Stimulated activated CD4-positive, alpha-beta T cell treated with anti-CD3 and anti-CD28 coated beads, Interleukin-4, amount 100 ng/mL, for 1 hour (primary cell): ENCODE measurements around the gene UBAP1L.
"Not testable (repeated sequence)": the region's sequence is repeated elsewhere in the genome, so short reads cannot be mapped to it uniquely, and the experiment has no call there.

Source experiments
- DNase-seq: peaks from one replicate; pipeline ENCODE4 v3.0.0-alpha.2; 2020

The UBAP1L gene

DNA sequence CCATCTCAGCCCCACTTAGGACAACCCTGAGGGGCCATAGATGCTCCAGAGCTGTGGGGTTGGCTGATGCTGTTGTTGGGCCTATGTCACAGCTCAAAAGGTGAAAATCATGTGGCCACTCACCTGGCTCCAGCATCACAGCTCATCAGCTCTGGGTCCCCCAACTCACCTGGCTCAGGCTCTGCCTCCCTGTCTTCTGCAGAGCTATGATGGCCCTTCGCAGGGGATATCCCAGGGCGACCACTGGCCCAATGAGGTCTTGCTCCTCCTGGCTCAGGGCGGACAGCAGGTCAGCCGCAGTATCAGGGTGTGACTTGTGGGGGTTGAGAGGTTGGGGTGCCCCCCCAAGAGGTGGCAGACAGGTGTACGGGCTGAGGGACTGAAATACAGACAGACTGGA is 15.7 kb downstream of the UBAP1L start:
- no peak for DNase-seq

DNA sequence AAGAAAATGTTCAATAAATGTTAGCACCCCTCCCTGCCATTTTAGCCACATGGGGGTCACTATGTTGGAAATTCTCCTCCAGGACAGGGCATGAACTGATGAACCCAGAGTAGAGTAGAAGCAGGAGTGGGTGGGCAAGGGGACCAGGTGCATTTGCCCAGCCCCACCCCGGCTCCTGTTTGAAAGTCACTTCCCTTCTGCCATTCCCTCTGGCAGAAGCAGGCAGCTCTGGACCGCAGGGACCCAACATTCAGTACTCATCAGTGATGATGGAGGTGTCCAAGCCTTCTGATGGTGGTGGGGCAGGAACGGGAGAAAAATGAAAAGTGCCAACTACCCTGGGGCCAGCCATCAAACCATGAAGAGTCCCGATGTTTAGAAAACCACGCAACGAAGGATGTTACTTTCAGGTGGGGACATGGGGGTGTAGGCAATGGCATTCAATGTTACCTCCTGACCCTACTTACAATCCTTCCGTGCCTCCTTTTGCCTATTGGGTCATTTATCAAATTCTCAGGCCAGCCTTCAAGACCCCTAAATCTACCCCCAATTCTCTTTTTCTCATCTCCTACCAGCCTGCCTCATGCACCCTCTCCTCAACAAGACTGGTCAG is 17.2 kb downstream of the UBAP1L start:
- DNase-seq = no peak

DNA sequence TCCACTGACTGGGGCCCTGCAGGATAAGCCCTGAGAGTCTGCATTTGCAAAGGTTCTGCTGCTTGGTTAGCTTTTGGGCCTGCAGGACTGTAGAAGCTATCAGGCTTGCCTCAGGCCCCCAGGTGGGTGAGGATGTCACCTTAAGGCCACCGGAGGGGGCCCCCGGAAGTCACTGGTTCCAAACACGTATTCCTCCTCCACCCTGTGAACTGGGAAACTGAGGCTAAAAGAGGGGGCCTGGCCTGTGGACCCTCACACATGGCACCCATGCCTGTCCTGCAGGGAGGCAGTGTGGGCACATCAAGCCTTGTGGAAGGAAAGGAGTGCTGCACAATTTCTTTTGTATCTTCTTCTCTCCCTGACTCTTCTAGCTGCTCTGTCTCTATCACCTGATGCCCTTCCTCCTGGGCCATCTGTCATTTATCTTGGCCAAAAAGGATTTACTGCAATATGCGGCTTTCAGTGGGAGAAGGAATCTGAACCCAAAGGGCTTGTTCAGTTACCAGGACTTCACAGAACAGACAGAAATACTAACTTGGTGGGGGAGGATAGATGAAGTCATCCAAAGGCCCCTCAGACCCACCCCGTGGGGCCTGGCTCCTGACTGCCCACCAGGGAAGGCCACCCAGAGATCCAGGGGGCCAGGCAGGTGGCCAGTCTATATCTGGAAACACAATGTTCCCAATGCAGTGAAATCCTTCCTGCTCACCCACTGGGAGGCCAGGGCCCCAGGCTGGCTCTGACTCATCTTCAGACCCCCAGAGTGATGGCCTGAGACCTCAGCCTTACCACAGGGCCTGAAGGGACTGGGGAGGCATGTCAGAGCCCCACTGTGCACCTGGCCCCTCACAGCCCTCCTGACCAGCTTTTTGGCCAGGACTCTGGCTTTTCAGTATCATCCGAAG is 18.3 kb downstream of the UBAP1L start:
- DNase-seq = no peak

DNA sequence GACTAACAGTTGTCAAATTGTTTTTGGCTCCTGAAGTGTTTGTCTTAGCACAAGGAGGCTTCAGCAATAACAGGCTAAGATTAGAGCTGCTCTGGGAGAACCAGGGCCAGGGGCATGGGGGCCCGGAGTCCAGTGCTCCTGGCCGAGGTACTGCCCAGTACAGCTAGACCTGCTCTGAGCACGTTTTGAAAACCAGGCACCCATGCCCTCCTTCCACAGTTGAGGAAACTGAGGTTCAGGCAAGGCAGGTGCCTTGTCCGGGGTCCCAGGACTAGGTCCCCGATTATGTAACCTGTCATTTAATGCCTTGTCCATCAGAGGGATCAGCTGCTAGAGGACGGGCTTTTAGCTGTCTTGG is 19.3 kb downstream of the UBAP1L start:
- DNase-seq = no peak

DNA sequence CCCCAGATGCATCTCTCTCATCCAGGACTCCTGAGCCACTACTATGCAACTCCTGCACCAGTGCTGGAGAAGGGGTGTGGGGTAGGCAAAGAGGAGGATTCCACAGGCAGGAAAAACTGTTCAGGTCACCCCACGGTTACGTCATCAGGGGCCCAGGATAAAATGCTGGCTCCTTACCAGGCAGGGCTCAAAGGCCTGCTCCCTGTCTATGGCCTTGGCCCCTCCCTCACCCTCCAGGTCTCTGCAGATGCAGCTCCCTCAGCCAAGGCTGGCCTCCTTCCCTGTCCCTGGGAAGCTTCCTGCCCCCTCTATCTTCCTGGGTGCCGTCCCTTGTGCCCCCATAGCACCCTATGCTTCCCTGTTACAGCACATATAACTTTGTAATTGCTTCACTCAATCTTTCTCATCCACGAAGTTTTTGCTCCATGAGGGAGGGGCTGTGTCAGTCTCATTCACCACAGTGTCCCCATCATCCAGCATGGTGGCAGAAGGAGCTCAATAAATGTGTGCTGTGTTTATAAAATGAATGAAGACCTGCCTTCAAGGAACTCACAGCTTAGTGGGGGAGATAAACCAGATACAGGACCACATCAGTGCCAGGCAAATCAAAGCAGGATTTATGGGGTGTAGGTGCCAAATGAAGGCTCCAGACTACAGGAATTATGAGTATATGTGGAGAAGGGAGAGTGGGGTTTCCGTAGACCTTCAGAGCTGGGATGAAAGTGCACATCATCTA is 19.8 kb downstream of the UBAP1L start:
- DNase-seq = no peak

DNA sequence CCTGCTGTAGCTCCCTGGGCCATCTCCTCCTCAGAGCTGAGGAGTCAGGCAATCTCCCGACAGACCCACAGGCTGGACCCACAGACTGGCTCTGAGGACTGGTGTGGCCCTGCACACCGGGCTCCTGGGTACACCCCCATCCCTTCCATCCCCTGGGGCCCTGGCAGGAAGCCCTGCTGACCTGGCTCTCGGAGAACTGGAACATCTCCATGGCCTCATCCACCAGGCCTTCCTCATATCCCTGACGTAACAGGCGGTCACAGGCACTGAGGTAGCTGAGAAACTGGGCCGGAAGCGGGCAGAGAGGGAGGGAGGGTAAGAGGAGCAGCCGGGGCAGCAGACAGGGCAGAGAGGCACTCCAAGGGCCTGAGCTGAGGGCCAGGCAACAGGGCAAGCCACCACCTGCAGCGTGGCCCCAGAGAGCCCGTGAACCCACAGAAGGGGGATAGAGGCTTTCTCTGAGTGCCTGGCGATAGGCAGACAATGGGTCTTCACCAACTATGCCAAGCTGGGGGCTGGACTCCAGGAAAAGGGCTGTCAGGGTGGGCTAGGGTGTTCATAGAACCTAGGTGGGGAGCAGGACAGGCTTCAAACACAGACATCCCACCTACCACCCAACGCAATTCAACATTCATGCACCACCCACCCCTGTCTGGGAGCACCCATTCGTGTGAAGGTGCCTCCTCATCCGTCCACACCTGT is 20.6 kb downstream of the UBAP1L start:
- no peak for DNase-seq

DNA sequence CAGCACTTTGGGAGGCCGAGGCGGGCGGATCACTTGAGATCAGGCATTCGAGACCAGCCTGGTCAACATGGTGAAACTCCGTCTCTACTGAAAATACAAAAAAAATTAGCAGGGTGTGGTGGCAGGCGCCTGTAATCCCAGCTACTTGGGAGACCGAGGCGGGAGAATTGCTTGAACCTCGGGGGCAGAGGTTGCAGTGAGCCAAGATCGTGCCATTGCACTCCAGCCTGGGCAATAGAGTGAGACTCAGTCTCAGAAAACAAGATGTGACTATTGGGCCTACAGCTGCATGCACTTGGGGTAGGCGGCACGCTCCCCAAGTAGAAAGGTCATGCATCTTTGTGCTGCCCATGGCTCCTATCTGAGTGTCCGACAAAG is 21.2 kb downstream of the UBAP1L start:
- DNase-seq = not testable (repeated sequence)

DNA sequence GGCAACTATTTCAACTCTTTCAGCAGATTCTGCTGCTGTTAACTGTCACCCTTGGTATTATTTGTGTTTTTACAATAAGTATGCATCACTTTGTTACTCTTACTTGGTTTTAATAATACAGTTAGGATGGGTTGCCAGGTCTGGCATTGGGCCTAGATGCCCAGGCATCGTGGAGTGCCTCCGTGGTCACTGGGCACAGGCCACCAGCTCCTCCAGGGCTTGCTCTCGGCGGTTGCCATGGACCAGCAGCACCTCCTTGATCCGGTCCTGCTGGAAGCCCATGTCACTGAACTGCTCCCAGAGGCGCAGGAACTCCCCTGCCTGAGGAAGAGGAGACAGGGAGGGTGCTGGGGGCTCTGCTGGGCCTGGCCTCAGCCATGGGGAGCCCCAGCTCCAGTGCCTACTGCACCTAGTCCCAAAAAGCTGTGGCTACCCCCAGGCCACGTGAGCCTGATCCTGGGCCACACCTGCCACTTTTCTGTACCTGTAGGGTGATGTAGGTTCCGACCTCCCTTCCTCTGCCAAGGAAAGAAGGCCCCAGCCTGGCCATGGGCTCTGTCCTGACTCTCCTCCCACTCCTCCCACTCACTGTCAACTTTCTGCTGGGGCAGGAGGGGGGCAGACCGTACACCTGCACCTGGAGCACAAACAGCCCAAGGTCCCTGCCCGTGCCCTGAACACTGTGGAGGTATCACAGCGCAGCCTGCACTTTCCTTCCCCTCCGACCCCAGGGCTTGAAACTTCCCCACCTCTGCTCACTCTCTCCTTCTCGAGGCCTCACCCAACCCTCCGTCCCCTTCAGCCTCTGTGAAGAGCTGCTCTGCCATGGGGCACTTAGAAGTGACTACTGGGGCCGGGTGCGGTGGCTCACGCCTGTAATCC is 21.8 kb downstream of the UBAP1L start:
- no peak for DNase-seq

DNA sequence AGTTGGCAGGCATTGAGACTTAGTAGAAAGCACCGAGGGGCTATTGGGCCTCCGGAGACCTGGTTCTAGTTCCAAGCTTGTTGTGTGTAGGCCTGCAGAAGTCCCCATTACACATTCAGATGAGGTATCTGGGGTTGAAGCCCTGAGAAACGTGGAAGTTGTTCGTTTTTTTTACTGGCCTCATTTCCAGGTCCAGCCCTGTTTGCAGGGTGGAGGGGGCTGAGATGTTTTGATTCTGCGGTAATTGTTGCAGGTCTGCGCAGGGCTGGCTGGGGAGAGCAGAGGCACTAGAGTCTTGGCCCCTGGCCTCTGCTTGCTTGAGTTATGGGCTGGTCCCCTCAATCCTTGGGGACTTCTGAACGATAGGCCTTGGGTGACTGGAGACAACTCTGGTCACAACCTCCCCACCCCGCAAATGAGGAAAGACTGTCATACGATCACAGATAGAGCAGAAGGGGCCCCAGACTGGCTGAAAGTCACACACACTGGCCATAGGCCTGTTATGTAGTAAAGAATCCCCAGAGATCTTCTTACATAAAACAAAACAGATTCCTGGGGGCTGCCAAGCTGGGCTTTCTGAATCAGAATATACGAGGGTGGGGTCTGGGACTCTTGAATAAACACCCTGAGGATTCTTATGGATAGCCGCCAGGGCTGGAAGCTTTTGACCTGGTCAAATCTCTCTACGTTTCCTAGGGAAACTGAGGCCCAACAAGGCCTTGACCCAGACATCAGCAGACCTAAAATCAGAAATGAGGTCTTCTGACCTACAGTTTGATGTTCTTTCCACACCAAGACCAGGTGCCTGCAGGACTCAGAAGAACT is 22.8 kb downstream of the UBAP1L start:
- no peak for DNase-seq

DNA sequence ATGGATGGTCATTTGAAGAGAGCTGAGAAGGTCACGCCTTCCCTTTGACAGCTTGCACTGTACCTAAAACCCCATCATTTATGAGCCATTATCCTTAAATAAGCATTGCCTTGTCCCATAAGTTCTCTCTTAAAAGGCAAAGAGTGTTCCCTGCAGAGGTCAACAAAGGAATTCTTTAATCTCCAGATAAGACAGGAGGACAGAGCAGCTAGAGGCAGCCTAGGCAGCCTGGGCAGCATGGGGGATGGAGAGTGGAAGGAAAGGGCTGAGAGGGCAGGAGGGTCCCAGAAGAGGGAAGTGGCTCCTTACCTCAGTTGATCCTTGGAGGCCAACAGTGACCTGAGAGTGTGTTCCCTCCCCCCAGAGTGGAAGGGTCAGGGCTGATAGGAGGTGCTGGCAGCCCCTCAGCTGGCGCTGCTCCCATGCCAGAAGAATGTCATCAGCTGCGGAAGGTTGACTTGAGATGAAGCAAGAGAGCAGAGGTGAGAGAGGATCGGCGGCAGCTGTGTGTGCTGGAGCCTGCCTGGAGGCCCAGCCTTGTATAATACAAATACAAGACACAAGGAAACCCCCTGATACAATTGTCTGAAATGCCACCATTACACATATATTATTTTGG is 25.7 kb downstream of the UBAP1L start:
- no peak for DNase-seq

DNA sequence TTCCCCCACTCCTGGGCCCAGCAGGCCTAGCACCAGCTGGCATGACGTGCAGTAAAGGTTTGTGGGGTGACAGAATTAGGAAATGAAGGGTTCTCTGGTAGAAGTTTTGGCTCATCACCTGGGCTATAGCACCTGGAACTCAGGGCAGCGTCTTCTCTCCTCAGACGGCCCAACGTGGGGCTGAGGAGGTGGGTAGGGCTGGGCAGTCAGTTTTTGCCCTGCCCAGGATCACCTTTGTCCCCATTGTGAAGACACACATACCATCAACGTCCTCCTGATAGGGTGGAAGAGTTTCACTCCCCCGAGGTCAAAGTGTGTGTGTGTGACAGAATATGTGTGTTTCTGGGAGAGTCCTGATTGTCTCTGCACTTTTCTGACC is 26.4 kb downstream of the UBAP1L start:
- DNase-seq = no peak

DNA sequence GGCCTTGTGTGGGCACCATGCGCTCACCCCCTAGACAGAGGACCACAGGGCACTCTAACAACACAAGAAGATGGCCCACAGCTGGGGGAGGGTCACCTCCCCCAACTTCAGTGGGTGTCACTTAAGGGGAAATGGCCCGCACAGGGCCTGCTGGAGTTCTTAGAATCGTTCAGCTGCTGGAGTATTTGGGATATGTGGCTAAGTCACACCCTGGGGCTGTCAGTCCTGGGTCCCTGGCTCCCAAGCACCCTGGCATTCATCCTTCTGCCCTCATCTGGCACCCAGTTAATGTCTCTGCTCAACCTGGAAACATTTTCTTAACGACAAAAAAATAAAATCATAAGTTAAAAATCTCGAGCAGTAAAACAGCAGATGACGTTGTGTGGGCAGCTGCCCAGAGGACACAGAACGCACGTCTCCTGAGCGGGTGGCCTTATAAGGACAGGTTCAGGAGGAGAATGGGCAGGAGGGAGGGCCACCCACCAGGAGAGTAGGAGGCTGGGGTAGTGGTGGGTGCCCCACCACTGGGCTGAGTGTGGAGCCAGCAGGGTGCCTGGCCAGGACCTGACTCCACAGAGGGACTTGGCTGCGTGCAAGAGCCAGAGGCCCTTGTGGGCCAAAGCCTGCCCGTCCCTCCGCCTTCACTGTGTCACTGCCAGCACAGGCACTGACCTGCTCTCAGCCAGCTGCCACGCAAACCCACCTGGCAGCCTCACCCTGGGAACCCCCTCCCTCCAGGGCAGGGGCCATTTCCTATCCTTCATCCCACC is 26.9 kb downstream of the UBAP1L start:
- no peak for DNase-seq

DNA sequence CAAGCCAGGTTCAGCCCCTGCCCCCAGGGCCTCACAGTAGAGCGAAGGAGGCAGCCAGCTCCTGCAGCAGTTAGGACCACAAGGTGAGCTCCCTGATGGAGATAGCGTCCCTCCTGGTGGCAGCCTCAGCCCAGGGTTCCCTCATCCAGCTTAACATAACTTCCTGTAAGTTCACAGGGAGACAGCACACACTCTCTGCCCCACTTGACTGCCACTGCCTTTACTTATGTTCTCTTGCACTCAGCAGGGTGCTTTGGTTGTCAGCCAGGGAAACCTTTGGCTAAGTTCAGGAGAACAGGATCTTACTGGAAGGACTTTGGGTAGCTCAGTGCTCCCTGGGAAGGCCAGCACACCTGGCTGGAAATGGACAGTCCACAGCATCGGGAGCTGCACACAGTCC is 27.6 kb downstream of the UBAP1L start:
- no peak for DNase-seq

DNA sequence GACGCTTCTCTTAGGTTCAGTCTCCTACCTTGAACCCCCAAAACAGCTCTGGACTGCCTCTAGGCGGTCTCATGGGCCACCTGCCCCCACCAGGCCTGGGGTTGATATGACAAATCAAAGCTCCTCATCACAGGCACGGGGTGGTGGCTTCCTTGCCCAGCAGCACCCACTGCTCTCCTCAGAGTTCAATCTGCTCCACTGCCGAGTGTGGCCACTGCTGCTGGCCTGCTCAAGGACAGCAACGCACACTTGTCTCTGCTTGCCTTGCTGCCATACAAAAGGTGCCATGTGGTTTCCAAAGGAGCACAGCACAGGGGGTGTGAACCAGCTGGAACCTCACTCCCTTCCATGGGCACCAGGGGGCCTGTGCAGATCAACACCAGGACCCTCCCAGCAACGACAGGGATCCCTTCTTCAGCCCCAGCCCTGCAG is 28.3 kb downstream of the UBAP1L start:
- no peak for DNase-seq

DNA sequence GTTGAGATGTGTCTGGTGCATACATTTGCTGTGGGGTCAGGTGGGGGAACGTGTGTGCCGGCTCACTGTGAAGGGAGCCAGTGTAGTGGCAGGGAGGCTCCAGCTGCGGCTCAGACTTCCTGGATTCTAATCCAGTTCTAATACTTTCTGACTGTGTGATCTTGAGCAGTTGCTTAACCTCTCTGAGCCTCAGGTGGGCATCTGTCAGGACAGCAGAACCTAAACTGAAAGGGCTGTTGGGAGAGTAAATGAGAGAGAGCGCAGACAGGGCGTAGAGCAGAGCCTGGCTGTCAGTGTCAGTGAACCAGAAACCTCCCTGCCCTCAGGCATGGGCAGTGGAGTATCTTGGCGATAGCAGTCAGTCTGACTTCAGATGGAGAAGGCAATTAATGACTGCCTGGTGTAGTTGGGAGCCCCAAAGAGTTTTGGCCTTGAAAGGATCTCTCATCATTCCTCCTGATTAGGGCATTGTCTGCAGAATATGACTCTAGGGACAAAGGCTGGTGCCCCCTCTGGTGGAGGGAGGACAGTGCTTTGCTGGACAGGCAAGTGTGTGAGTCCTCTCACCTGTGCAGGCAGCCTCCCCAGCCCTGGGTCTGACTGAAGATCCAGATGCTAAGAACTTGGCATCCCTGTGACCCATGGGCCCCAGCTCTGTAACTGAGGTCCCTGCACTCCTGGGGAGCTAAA is 28.9 kb downstream of the UBAP1L start:
- DNase-seq = no peak

DNA sequence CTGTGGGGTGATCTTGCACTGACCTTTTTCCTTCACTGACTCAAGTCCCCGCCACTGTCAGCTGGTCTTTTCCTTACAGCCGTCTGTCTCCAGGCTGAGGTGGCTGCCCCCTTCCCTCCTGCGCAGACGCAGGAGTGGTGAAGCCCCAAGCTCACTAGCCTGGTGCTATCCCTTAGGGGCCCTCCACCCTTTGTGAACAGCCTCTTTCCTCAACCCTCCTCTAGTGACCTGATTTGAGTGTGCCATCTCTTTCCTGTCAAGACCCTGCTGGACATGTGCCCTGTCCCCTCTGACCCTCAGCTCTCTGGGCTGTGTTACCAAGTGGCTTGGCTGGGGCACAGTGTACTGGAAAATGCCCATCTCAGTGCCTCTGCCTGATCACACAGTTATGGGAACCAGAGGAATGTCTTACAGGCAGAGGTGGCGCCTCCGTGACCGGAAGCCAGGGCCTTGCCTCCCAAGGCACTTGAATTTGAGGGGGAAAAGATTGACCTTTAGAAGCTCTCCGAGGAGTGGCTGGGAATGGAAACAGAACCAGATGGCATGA is 29.7 kb downstream of the UBAP1L start:
- no peak for DNase-seq

DNA sequence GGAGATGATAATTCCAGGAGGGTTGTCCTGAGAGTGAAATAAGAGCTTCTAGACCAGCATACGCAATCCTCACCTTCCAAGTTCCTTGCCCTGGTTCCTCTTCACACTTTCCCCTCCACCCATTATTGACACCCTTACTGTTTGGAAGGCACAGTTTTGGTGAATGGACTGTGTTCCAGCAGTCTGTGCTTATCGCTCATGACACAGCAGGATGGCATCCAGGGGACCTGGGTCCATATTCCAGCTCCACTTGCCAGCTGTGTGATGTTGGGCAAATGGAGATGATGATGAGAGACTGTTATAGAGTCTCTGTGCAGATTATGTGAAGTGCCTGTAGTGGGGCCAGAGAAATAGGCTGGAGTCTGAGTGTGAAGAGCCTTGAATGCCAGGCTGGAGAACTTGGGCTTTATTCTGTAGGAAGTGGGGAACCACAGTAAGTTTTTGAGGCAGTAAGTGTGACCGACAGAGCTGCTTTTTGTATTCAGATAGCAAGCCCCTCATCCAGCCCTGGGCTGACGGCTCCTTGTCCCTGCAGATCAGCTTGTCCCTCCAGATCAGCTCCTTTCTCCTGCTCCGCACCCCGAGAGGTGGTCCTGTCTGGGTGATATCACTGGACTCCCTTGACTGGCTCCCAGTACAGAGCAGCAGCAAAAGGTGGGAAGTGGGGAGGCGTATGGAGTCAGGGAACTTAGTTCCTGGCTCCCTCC is 30.3 kb downstream of the UBAP1L start:
- DNase-seq = no peak

DNA sequence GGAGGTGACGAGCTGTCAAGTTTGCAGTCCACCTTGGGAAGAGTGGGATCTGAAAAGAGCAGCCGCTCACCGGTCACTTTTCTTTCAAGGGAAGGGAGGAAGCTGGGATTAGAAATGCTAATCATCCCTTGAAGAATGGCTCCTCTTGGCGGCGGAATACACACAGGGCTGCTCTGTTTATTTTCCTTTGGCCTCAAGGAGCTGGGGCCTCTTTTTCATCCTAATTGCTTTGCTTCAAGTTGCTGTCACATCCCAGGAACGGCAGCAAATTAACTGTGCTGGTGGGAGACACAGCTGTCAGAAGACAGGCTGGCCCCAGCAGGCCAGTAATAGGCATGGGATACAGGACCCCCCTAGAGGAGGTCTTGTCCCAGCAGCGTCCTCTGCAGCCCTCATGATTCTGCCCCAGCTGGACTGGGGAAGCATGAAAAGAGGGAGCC is 31.7 kb downstream of the UBAP1L start:
- no peak for DNase-seq
